HG02970 (cell line): ENCODE results near the gene GPC6.

Experiments
- ATAC-seq: cut with Tn5 transposase; IDR thresholded peaks from one replicate; pipeline ENCODE4 v1.9.1; 2021; ENCODE audit warnings: mild to moderate bottlenecking, moderate library complexity, moderate number of reproducible peaks; ENCODE audit not compliant: unreplicated experiment, low FRiP score

The GPC6 gene

DNA sequence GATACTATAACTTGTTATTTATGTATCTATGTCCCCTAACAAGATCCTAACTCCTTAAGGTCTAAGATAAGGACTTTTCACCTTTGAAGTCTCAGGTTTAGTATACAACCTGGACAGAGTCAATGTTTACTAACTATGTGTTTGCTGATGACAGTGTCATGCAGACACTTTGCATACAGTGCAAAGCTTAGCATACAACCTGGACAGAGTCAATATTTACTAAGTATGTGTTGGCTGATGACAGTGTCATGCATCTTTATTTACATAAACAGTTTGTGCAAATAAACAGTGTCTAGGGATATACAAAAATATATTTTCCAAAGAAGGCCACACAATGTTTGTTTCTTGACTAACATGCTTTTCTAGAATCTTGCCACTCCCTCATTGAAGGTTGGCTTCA, 1218.2 kb downstream of the GPC6 start:
- ATAC-seq = no peak

DNA sequence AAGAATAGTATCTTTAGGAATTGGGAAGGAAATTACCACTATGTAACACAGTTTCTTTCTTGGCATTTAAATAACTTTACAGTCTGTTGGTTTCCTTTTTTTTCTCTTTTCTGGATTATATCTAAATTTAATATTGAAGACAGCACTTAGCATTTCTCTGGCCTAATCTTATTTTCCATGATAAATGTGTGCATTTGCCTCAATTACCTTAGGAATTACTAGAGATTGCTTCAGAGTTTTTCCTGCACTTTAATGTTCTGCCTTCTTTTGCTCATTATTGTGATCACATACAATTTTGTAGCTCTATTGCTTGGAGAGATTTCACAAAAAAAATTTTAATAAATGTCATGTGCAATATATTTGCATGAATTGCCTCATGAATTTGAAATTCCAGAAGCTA, 1227.7 kb downstream of the GPC6 start:
- ATAC-seq = no peak

- ATAC-seq = no peak
Measured at GRCh38 chr13:94454906-94455305, 1228.3 kb downstream of the GPC6 start.

GRCh38 chr13:94455414-94455813, 1228.8 kb downstream of the GPC6 start:
- ATAC-seq = no peak
